Natural killer cell (primary cell): ENCODE data around the gene KIZ. TPM values are rescaled to one million over a fixed set of nuclear protein-coding genes. Genes with fewer than 3 reads are reported as not detected.

ENCODE experiments used
- ATAC-seq, 3 donors: fragments of 150-1000 bp in 2 of 3; fragments of 200-7000 bp in 1 of 3; cut with Tn5 transposase; 1 replicate in 1 of 3; 2 replicates in 2 of 3; pipeline ENCODE4 v1.10.0; 2021; ENCODE audit warnings: mild to moderate bottlenecking in 2 of 3, moderate library complexity in 2 of 3
- DNase-seq, 2 donors: peaks; one replicate each; pipeline versions ENCODE4 v3.0.0 to v3.0.0-alpha.2; 2013 to 2021; ENCODE audit warnings: mixed read lengths in 1 of 2
- H3K27ac ChIP-seq: one replicate; pipeline ENCODE4 v1.5.1; 2013; ENCODE audit warnings: mild to moderate bottlenecking, low read length
- H3K27me3 ChIP-seq: one replicate; pipeline ENCODE4 v1.6.1; 2013; ENCODE audit warnings: low read length; ENCODE audit not compliant: control insufficient read depth, insufficient read depth
- H3K36me3 ChIP-seq: one replicate; pipeline ENCODE4 v1.6.1; 2013; ENCODE audit warnings: low read length; ENCODE audit not compliant: control insufficient read depth, insufficient read depth
- H3K4me1 ChIP-seq: one replicate; pipeline ENCODE4 v1.6.1; 2013; ENCODE audit warnings: low read length; ENCODE audit not compliant: control insufficient read depth, insufficient read depth
- H3K4me3 ChIP-seq: one replicate; pipeline ENCODE4 v1.5.1; 2013; ENCODE audit warnings: low read length
- H3K9me3 ChIP-seq: one replicate; pipeline ENCODE4 v1.6.1; 2013; ENCODE audit warnings: low read length; ENCODE audit not compliant: control insufficient read depth, insufficient read depth
- H3K27ac Mint-ChIP-seq, 2 donors: one replicate each; pipeline ENCODE4 v1.8.0; 2022; ENCODE audit warnings: mild to moderate bottlenecking in 2 of 2, mixed read lengths in 2 of 2, moderate library complexity in 1 of 2
- H3K27me3 Mint-ChIP-seq, 2 donors: one replicate each; pipeline ENCODE4 v1.8.0; 2022; ENCODE audit warnings: low read depth in 2 of 2, mixed read lengths in 2 of 2
- H3K36me3 Mint-ChIP-seq: one replicate; pipeline ENCODE4 v1.8.0; 2022; ENCODE audit warnings: mixed read lengths
- H3K4me1 Mint-ChIP-seq, 2 donors: one replicate each; pipeline ENCODE4 v1.8.0; 2022; ENCODE audit warnings: mixed read lengths in 2 of 2
- H3K4me3 Mint-ChIP-seq: one replicate; pipeline ENCODE4 v1.8.0; 2022; ENCODE audit warnings: mild to moderate bottlenecking, moderate library complexity, mixed read lengths
- H3K9me3 Mint-ChIP-seq, 2 donors: one replicate each; pipeline ENCODE4 v1.8.0; 2022; ENCODE audit warnings: mixed read lengths in 2 of 2
- CTCF ChIP-seq: fragments of 200-600 bp; IDR thresholded peaks from one replicate; pipeline ENCODE4 v1.8.0; 2022; ENCODE audit warnings: antibody characterized with exemption
- WGBS: methylation state at CpG from one replicate; pipeline ENCODE4 v1.1.7; 2013; ENCODE audit warnings: missing lambda C conversion rate; ENCODE audit not compliant: insufficient coverage; 5-methylcytosine and 5-hydroxymethylcytosine counted together
- intact Hi-C: fragments of 100-400 bp; cut with micrococcal nuclease; formaldehyde crosslinking; loops from one replicate; pipeline ENCODE4 v1.14.2; 2022
- total RNA-seq, 4 donors: library from RNA; stranded (reverse); fragments of 120-200 nt in 1 of 4; gene quantifications; one replicate each; pipeline versions ENCODE4 v1.2.3 to v1.2.4, GENCODE V29; 2013 to 2022

The KIZ gene
- total RNA-seq, 3 donors from 2014 or later (not counting 1 experiment from before 2014, with no cell fraction given), result 32.9 to 38.2 (median 35.3) TPM

GRCh38 chr20:21278829-21279228, 152.9 kb downstream of the KIZ start:
- Histone ChIP-seq H3K4me1 (no peaks in the 10 kb centered on the region), H3K27me3 (no peaks in the 10 kb centered on the region), H3K27ac (no peak overlapping the region), H3K9me3 (no peaks in the 10 kb centered on the region), H3K36me3 (no peaks in the 10 kb centered on the region), H3K4me3 (no peak overlapping the region)
- Mint-ChIP-seq H3K4me3 (no peak overlapping the region), H3K9me3 (no peaks in the 10 kb centered on the region), H3K27me3 (peaks cover 23% of the 10 kb centered on the region in 2 donors), H3K36me3 (no peaks in the 10 kb centered on the region), H3K4me1 (no peaks in the 10 kb centered on the region), H3K27ac (no peak overlapping the region)
- no peak for DNase-seq
- no peak for ATAC-seq
- WGBS, result 95% methylated on average over 2 of the region's 2 CpGs
- TF ChIP-seq CTCF, result no peak
- intact Hi-C loops, result no loop called here

- intact Hi-C loops, result no loop called here
- WGBS, result 66% methylated on average over 7 of the region's 7 CpGs
Observed at GRCh38 chr20:21279706-21280521, 154.0 kb downstream of the KIZ start.

GRCh38 chr20:21280522-21281016, 154.7 kb downstream of the KIZ start:
- no peak for TF ChIP-seq CTCF
- peaks cover 3% of the 10 kb centered on the region for H3K36me3 Mint-ChIP-seq
- no peaks in the 10 kb centered on the region for H3K36me3 ChIP-seq
- H3K9me3 ChIP-seq, result no peaks in the 10 kb centered on the region
- H3K27me3 Mint-ChIP-seq, result peaks cover 24 to 28% of the 10 kb centered on the region in 2 donors
- no peaks in the 10 kb centered on the region for H3K9me3 Mint-ChIP-seq
- intact Hi-C loops, result no loop called here
- H3K27me3 ChIP-seq, result no peaks in the 10 kb centered on the region
- H3K4me1 Mint-ChIP-seq, result no peaks in the 10 kb centered on the region
- H3K27ac ChIP-seq, result no peak overlapping the region
- ATAC-seq, result no peak
- no peaks in the 10 kb centered on the region for H3K4me1 ChIP-seq
- H3K27ac Mint-ChIP-seq, result no peak overlapping the region
- 84% methylated on average over 3 of the region's 3 CpGs for WGBS
- no peak overlapping the region for H3K4me3 ChIP-seq
- DNase-seq, result no peak
- no peak overlapping the region for H3K4me3 Mint-ChIP-seq

More at GRCh38 chr20:21279706-21280521, 154.0 kb downstream of the KIZ start:
- Histone ChIP-seq H3K36me3 (no peaks in the 10 kb centered on the region), H3K4me3 (no peak overlapping the region), H3K4me1 (no peaks in the 10 kb centered on the region), H3K9me3 (no peaks in the 10 kb centered on the region), H3K27me3 (no peaks in the 10 kb centered on the region), H3K27ac (no peak overlapping the region)
- no peaks in the 10 kb centered on the region for H3K36me3 Mint-ChIP-seq
- no peaks in the 10 kb centered on the region for H3K9me3 Mint-ChIP-seq
- no peak overlapping the region for H3K4me3 Mint-ChIP-seq
- H3K4me1 Mint-ChIP-seq, result no peaks in the 10 kb centered on the region
- no peak overlapping the region for H3K27ac Mint-ChIP-seq
- H3K27me3 Mint-ChIP-seq, result peaks cover 23 to 27% of the 10 kb centered on the region in 2 donors
- ATAC-seq, result no peak
- DNase-seq, result no peak
- TF ChIP-seq CTCF, result no peak
